ENCODE measurements around the gene DOCK2.

GRCh38 chr5:169989365-169989764 lies 352.3 kb downstream of the DOCK2 start:
- no peak for TF ChIP-seq CTCF (IDR thresholded peaks at IDR 0.05; ENCODE audit: low read length)
- TF ChIP-seq EZH2 (optimal IDR thresholded peaks at IDR 0.05; ENCODE audit: low read depth, low read length) = no peak

Data from MM.1S (cell line).